ENCODE results near the gene DOHH.

Gene DOHH

DNA sequence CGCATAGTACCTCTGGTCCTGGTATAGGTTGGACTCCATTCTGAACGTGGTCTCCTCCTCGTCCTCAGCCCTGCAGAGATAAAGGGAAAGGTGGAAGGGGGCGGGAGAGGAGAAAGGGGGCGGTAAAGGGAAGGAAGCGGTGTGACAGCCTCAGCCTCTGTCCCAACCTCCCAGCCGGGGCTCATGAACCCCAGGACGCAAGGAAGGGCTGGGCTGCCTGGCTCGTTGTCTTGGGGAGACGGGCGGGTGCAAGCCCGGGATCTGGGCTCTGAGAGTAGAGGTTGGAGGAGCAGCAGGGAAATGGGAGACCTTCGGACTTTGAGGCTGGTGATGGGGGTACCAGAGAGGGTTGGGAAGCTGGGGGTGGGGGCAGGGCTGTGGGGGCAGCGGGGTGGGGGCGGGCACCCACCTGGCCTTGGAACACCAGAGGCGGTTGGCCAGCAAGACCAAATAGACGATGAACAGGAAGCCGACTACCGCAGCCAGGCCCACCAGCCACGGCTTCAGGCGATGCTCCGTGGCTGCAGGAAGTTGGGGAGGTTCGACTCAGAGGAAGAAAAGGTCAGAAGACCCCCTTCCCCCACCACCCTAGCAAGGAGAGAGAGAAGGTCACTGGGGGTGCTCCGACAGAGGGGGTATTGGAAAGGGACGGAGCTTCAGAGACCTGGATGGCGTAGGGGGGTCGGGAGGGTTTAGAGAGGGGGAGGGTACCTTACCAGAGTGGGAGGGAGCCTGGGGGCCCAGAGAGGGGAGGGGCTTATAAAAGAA lies 21.9 kb downstream of the DOHH start:
- DNase-seq (ENCODE audit: low read depth, low spot score), result no peak

DNA sequence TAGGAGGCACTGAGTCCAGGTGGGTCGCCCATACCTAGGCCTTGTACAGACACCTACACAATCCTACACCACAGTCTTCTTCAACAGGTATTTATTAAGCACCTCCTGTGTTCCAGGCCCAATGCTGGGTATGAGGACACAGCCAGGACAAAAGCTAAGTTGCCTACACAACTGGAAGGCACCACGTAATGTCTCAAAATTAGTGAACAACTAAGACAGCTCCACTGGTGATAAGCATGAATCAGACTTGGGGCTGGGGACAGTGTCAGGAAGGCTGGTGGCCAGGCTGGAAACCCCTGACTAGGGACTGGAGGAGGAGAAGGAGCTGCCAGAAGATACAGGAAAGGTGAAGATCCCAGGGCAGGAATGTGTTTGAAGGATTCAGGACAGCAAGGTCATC lies 22.5 kb downstream of the DOHH start:
- no peak for DNase-seq (ENCODE audit: low read depth, low spot score)

DNA sequence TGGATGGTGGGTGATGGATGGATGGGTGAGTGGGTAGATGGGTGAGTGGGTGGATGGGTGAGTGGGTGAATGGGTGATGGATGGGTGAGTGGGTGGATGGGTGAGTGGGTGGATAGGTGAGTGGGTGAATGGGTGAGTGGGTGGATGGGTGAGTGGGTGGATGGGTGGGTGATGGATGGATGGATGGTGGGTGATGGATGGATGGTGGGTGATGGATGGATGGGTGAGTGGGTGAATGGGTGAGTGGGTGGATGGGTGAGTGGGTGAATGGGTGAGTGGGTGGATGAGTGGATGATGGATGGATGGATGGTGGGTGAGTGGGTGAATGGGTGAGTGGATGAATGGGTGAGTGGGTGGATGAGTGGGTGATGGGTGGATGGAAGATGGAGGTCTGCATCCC lies 23.0 kb downstream of the DOHH start:
- no peak for DNase-seq (ENCODE audit: low read depth, low spot score)

DNA sequence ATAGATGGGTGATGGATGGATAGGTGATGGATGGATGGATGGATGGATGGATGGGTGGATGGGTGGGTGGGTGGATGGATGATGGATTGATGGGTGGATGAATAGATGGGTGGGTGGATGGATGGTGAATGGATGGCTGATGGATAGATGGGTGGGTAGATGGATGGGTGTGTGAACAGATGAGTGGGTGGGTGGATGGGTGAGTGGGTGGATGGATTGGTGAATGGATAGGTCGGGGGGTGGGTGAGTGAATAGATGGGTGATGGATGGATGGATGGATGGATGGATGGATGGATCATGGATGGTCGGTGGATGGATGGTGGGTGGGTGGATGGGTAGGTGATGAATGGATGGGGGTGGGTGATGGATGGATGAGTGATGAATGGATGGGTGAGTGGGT lies 23.6 kb downstream of the DOHH start:
- no peak for DNase-seq (ENCODE audit: low read depth, low spot score)

DNA sequence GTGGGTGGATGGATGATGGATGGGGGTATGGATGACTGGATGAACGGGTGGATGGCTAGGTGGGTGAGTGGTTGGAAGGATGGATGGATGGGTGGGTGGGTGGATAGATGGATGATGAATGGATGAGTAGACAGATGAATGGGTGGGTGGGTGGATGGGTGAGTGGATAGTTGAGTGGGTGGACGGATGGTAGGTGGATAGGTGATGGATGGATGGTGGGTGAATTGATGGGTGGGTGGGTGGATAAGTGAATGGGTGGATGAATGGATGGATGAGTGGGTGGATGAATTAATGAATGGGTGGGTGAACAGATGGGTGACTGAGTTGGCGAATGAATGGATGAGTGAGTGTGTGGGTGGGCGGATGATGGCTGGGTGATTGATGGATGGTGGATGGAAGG lies 25.0 kb downstream of the DOHH start:
- DNase-seq (ENCODE audit: low read depth, low spot score), result no peak

DNA sequence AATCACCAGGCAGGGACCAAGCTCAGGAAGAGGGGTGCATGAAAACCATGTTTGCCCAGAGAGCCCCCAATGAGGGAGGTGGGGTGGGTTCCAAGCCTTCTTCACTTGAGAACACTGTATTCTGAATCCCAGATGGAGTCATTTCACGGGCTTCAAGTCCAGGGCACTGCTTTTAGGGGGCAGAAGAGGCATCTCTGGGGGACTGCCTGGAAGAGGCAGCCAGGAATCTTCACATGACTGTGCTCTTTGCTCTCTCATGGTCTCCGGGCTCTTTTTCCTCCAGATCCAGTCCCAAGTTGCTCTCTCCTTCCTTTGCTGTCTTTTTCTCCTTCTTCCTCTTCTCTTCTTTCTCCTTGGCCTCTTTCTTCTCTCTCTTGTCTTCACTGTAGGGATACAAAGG lies 25.9 kb downstream of the DOHH start:
- no peak for DNase-seq (ENCODE audit: low read depth, low spot score)

DNA sequence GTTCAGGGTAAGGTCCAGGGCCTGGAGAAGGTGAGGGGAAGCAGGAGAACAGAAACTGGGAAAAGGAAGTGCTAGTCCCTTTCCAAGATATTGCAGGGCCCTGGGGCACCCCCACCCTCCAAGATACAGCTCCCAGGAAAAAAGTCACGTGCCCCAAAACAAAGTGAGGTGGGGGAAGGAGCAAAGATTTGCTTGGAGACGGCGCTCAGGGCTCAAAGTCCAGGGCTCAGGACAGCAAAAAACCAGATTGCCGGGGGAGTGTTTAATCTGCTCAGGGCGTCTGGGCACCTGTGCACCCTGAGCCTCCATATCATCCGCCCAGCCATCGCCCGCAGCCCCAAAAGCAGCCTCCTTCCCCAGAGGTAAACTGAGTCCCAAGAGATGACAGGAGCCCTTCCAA lies 26.5 kb downstream of the DOHH start:
- no peak for DNase-seq (ENCODE audit: low read depth, low spot score)

DNA sequence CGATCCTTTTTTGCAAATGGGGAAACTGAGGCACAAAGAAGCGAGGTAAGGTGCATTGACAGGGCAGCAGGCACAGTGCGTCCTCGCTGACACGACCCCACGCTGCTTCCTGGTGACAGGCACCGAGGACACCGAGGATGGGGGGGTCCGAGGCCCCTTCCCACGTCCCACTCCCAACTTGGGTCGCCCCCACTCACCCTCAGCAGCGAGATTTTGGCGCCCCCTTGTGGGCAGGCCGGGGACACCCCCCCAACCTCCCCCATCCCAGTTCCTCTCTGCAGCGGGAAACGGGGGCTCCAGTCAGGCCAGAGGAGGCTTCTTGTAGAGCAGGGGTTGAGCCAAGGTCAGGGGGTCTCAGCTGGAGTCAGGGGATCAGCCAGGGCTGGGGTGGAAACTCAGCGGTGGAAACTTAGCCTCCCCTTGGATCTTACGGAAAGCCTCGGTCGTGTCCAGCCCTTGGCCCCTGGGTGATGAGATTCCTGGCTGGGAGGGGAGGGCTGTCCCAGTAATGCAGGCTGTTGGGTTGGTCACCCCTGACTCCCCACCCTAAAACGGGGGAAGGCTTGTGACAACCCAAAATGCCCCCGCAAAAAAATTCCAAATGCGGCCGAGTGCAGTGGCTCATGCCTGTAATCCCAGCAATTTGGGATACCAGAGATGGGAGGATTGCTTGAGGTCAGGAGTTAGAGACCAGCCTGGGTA lies 28.4 kb downstream of the DOHH start:
- DNase-seq (ENCODE audit: low read depth, low spot score), result no peak

DNA sequence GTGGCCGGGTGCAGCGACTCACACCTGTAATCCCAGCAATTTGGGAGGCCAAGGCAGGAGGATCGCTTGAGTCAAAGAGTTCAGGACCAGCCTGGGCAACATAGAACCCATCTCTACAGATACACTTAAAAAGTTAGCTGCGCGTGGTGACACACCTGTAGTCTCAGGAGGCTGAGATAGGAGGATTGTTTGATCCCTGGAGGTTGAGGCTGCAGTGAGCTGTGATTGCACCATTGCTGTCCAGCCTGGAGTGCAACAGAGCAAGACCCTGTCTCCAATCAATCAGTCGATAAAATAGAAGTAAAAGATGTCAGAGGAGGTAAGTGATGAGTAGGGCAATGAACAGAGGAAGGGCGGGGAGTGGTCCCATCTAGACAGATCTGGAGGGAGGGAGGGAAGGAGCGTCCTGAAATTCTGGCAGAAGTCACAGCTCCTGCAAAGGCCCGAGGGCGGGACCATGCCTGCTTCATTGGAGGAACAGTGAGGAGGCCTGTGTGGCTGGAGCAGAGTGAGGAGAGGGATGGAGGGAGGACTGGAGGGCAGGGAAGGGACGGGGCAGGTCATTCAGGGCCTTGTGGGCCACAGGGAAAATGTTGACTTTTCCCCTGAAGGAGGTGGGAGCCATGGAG lies 29.9 kb downstream of the DOHH start:
- no peak for DNase-seq (ENCODE audit: low read depth, low spot score)

DNA sequence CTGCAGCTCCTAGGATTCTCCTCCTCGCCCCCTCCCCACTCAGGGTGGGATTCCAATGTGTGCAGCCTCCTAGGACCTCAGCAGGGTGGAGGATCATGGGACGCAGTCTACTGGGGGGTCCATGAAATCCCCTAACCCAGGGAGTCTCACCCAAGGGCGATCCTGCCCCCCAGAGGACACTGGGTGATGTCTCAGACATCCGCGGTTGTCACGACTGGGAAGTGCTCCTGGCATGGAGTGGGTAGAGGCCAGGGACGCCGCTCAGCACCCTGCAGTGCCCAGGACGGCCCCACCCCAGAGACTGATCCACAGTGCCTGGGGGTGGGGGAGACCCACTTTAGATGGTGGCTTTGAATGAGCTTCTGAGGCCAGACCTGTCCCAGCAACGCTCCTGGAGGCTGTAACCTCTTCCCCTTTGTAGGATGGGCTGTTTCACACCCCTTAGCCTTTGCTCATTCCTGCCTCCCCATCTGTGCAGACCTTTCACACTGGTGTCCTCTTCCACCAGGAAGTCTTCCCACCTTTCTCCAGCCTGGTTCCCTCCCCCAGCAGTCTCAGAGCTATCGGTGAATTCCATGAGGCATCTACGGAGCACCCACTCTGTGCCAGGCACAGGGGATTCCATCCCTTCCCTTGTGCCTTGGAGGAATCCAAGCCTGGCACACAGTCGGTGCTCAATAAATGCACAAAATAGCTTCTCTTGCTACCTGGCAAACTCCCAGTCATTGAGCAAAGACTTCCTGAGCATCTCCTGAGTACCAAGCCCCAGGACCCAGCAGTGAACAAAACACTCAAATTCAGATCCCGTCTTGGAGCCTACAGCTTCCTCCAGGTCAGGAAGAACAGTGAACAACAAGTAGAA lies 30.6 kb downstream of the DOHH start:
- DNase-seq (ENCODE audit: low read depth, low spot score), result no peak

DNA sequence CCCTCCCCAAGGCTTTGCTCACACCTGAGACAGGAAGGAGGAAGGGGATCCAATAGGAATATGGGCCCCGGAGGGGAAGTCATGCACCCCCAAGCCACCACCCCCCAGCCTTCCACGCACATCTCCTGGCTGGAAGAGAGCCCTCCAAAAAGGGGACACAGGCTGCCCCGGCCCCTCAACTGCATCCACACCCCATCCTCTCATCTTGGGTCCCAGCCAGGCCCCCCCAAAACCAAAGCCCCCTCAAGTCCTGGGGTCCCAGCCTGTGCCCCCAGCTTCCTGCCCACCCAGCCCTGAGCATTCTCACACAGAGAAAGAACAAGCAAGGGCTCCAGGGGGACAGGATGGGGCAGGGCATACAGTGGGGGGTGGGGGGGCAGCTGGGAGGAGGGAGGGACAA lies 32.3 kb downstream of the DOHH start:
- DNase-seq (ENCODE audit: low read depth, low spot score), result no peak

DNA sequence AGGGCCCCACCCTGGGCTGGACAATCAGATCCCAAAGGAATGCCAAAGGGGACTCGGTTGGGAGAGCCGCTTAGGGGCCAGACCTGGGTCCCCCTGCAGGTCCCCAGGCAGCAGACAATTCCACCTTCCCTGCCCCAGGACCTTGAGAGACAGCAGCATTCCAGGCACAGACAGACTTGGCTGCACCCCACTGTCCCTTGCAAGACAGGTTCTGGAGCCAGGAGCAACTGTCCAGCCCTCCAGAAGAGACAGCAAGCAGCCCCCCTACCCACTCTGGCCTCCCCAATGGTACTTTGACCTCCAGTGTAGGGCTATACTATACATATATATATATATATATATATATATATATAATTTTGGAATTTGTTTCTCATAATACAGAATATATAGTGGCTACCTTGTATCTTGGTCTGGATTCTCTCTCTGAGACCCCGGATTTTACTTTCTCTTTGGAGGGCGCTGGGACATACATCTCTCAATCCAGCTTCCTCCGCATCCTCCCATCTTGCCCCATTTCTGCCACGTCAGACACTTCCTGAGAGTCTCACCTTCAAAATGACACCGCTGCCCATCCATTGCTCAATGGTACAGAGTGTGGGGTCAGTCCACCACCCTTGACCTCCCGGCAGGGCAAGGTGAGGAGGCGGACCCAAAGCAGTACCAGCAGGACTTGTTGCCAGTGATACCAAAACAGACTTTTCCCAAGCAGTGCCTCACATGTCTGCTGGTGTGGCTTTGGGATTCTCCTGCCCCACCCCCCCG lies 32.9 kb downstream of the DOHH start:
- no peak for DNase-seq (ENCODE audit: low read depth, low spot score)

DNA sequence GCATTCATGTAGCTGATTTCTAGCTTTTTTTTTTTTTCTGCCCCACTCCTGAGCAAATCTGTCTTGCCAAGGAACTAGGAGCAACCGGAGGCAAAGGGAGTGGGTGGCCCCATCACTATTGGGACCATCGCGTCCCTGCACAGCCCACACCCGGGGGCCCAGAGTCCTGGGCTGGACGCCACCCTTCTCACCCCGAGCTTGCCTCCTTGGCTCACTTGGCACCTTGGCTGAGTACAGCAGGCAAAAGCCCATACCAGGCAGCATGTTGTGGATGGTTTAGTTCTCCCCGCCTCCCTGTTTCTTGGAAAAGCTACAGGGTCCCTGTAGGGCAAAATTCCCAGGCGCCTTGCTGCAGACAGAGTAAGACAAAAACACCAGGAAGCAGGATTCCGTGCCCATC lies 33.8 kb downstream of the DOHH start:
- no peak for DNase-seq (ENCODE audit: low read depth, low spot score)

DNA sequence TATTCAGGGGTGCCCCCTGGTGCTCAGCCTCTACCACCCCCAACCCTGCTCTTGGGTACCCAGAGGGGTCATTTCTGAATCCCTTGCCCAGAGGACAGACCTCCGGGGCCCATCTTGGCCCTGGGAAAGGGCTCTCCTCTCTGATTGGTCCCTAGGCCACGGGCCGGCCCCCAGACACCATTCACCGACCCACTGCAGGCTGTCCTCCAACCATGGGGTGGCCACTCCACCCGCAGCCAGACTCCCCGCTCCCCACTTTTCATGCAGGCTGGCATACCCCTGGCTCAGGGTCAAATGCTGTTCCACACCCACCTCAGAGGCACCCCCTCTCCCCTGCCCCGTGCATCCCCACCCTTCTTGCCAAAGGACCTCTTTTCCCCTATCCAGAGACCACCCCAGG lies 34.9 kb downstream of the DOHH start:
- DNase-seq (ENCODE audit: low read depth, low spot score), result no peak

DNA sequence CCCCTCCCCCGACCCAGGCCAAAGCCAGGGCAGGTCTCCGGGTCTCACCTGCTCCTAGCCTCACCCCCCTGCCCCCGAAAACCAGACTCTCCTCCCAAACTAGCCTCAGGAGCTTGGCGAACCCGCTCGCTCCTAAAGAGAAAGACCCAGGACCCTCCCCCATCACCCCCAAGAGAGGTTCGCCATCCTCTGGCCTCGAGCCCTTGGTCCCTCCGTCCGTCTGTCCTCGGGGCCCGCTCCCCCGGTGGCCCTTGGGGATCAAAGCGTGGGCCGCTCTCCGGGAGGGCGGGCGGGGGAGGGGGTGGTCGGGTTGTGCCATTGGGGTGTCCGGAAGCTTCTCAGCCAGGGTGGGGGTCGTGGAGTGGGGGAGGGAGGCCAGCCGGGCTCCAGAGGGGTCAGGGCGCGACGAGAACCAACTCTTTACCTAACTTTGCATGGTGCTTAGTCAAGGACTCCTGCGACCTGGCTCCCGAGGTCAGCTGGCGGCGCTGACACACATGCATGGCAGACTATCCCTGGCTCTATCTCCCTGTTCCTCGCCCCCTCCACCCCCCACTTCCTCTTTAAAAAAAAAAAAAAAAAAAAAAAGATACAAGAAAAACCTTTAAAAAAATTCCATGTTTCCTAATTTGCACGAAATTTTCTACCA lies 35.8 kb downstream of the DOHH start:
- no peak for DNase-seq (ENCODE audit: low read depth, low spot score)

DNA sequence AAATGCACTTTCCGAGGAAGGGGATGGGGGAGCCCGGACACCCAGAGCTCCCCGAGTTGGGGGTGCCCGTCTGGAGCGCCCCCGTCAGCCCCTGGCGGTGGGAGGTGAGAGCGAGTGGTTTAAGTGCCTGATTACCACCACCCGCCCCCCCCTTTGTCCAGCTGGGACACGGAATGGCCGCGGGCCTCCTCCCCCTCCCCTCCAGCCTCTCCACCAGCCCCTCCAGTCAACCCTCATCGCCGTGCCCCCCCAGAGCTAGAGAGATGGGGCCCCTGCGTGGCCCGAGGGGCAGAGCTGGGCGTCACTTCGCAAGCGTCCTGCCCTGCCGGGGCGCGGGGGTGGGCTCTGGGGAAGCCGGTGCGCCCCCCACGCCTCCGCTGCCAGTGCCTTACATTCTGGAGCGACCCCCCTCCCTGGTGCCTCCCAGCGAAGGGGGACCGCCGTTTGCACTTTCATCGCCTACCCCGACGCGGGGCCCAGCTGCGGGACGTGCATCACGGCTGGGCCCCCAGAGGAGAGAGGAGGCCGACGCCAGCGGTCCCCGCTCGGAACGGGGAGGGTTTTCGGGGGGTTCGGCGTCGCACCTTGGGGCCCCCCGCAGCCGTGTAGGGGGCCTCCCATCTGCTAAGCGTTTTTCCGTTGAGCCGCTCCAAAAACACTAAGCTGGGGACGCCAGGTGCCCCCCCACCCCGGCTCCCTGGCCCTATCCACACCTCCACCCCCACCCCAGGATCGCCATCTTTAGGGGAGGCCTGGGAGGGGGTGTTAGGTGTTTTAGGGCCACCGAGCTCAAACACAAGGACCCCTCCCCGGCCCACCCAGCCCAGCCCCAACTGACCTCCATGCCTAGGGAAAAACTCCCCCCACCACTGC lies 36.5 kb downstream of the DOHH start:
- no peak for DNase-seq (ENCODE audit: low read depth, low spot score)

DNA sequence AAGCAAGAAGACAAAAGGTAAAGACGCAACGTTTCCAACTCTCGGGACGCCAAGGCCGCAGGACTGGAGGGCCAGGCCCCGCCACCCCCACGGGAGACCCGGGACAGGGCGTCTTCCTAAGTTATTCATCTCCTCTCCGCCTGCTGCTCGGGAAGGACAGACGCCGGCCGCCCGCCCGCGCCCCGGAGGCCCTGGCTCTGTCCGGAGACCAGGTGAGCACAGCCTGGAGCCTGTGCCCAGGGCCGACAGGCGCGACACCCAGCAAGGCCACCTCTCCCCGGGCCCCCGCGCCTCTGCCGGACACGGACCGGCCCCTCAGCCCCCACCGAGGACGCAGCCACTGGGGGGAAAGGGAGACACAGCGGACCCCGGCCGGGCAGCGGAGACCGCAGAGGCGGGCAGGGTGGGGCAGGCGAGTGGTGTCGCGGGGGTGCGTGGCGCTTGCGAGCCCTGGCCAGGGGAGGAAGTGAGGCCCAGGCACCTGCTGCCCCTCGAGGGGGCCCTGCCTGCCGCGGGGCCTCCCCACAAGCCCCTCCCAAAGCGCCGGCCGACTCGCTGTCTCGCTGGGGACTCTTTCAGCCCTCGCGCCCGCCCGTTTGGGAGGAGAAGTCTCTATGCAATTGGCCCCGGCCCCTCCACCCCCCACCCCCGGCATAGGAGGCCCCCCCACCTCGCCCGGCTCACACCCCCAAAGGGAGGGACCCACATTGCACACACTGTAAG lies 37.3 kb downstream of the DOHH start:
- DNase-seq (ENCODE audit: low read depth, low spot score), result no peak

DNA sequence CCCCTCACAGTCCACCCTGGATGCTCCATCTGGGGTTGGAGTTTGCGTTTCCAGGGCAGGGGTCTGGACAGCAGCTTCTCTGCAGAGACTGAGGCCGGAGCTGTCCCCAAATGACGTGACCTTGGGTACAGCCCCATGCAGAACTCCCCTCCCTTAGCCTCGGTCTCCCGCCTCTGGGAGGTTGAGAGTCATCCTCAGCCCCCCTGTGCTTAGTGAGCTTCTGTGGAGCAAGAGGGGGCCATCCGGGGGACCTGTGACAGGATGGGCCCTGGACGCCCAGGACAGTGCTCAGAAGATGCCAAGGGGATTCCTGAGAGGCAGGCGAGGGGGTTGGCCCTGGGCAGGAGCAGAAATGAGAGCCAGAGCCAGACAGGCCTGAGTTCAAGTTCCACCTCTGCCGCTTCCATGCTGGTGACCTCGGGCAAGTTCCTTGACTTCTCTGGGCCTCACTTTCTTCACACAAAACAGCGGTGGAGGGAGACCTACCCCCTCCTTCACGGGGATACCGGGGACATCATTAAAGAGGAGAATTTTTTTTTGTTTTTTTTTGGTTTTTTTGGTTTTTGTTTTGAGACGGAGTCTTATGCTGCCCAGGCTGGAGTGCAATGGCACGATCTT lies 40.4 kb downstream of the DOHH start:
- DNase-seq (ENCODE audit: low read depth, low spot score), result no peak
